DMS153 (cell line): Measurements from ENCODE around the gene EP400.

Experiments used
- DNase-seq: peaks from one replicate; lab custom pipeline; 2025; lab: John Stamatoyannopoulos, UW

EP400 gene

GRCh38 chr12:132019891-132020290, 70.1 kb downstream of the EP400 start:
- DNase-seq = no peak

- no peak for DNase-seq
Measured at GRCh38 chr12:132020292-132020691, 70.5 kb downstream of the EP400 start.

GRCh38 chr12:132021031-132021871, 71.5 kb downstream of the EP400 start:
- DNase-seq = no peak

GRCh38 chr12:132021965-132022364, 72.2 kb downstream of the EP400 start:
- no peak for DNase-seq

GRCh38 chr12:132023658-132024057, 73.9 kb downstream of the EP400 start:
- DNase-seq = no peak

DNA sequence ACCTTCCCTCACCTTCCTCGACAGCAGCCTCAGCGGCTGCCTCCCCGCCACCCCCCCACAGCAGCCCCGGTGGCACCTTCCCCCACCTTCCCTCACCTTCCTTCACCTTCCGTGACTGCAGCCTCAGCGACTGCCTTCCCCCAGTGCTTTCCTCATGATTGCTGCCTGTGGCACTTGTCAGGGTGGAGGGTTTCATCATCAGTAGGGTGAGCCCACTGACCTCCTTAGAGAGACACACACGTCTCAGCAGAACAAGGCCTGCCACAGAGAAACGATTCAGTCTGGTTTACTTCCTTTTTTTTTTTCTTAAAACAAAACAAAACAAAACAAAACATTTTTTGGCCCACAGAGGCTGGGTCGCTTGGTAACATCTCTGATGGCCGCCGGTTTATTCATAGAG, 75.0 kb downstream of the EP400 start:
- DNase-seq = no peak

DNA sequence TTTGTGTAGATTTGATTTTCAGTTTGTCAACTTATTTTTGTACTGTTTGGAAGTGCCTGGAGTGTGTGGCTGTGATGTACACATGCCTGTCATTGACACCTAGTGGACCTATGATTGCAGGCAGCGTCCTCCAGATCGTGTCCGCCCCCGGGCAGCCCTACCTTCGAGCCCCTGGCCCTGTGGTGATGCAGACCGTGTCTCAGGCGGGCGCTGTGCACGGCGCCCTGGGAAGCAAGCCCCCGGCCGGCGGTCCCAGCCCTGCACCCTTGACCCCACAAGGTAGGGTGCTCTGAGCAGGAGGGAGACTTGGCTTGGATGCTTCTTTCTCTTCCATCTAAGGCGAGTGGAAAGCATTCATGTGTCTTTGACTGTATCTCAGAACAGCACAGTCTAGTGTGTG, 75.8 kb downstream of the EP400 start:
- no peak for DNase-seq

DNA sequence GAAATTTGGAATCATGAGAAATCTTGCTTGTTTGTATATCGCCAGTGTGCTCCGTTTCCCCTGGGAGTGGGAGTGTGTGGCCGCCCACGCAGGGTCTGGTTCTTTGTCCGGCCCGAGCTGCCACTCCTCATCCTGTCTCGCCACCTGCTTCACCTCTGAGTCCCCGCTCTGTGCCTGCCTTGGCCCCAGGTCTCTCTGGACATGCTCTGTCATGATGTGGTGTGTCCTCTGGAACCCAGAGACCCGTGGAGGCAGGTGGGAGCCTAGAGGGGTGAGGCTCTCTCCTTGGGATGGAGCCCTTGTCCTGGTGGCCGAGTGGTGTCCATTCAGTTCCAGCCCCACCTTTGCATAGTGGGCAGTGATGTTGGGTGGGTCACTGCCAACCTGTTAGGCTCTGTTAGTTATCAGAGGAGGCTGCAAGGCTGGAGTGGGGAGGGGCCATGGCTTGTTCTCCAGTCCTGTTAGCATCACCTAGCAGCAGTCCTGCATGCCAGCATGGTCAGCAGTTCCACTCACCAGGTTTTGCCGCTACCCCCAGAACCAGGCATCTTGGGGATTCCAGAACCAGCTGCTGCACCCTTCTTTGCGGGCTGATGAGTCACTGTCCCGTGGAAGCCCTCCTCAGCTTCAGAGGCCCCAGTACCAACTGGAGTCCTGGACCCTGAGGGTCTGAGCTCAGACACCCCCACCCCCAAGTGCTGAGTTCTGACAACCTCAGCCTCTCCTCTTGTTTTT, 76.5 kb downstream of the EP400 start:
- no peak for DNase-seq

DNA sequence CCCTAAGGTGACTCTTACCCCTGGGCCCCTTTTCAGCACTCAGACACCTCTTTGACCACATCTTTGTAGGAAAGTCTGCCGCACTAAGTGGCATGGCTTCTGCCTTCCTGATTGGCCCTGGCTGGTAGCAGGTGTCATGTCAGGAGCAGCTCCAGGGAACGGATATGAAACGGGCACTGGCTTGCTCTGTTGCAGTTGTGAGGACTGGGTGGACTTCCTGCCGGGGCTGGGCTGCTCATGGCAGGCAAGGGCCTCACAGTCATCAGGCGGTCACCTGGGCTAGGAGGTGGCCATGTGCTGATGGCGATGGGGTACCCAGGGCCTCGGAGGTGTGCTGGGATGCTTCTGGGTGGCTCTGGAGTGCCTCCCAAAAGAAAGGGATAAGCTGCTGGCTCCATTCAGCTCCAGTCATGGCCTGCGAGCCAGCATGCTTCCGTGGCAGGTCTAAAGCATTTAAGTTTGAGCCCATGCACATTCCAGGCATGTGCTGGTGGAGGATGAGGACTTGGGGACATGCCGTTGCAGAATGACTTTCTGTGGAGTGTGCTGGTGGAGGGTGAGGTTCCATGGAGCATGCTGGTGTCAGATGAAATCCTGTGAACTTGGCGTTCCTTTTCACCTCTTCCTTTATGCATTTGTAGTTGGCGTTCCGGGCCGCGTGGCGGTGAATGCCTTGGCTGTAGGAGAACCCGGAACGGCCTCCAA, 77.2 kb downstream of the EP400 start:
- DNase-seq = no peak

GRCh38 chr12:132027636-132028035, 77.9 kb downstream of the EP400 start:
- DNase-seq = no peak

- DNase-seq = no peak
Measured at GRCh38 chr12:132028111-132028510, 78.4 kb downstream of the EP400 start.

GRCh38 chr12:132029503-132030300, 80.0 kb downstream of the EP400 start:
- DNase-seq = no peak

- no peak for DNase-seq
Measured at GRCh38 chr12:132030367-132031038, 80.8 kb downstream of the EP400 start.

GRCh38 chr12:132033627-132034026, 83.9 kb downstream of the EP400 start:
- DNase-seq = no peak

DNA sequence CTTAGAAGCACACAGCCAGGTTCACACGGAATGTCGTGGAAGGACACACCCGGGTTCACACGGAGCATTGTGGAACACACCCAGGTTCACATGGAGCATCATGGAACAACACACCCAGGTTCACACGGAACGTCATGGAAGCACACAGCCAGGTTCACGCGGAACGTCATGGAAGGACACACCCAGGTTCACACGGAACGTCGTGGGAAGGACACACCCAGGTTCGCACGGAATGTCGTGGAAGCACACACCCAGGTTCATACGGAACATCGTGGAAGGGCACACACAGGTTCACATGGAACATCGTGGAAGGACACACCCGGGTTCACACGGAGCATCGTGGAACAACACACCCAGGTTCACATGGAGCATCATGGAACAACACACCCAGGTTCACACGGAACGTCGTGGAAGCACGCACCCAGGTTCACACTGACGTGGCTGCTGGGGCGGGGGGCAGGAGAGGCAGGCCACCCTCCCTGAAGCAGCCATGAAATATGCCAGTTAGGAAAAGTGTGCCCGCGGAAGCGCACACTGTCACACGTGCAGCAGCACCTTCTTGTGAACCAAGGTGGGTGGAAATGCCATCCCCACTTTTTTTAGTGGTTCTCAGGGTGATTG, 86.4 kb downstream of the EP400 start:
- DNase-seq = no peak

- DNase-seq = no peak
Measured at GRCh38 chr12:132040906-132041606, 91.3 kb downstream of the EP400 start.

DNA sequence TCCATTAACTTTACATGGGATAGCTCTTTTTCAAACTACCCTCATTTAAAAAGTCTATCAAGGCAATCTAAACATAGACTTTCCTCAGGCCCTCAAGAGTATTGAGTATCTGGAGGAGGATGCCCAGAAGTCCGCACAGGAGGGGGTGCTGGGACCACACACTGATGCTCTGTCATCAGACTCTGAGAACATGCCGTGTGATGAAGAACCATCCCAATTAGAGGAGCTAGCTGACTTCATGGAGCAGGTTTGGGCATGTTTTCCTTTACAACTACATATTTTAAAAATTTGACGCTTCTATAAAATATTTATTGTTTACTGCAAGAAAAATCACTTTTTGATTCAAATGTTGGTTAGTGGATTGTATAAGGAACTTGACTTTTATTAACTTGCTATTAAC, 93.5 kb downstream of the EP400 start:
- DNase-seq = no peak

GRCh38 chr12:132043770-132044467, 94.2 kb downstream of the EP400 start:
- DNase-seq = no peak

GRCh38 chr12:132044661-132045412, 95.1 kb downstream of the EP400 start:
- DNase-seq = no peak
